MM.1S (cell line): Measurements from ENCODE around the gene GPR183.

Experiments
- EZH2 ChIP-seq: fragments of 300-600 bp; sonication (generic); optimal IDR thresholded peaks from 2 replicates; pipeline ENCODE3; 2017; ENCODE audit warnings: low read depth, mild to moderate bottlenecking, antibody characterized with exemption, low read length, mixed read lengths
- TF ChIP-seq, protein P1 (sequence below): fragments of 300-600 bp; sonication (generic); IDR thresholded peaks from 2 replicates; pipeline ENCODE4 v1.5.1; 2016; ENCODE audit warnings: antibody characterized with exemption, low read length, mixed read lengths

DNA sequence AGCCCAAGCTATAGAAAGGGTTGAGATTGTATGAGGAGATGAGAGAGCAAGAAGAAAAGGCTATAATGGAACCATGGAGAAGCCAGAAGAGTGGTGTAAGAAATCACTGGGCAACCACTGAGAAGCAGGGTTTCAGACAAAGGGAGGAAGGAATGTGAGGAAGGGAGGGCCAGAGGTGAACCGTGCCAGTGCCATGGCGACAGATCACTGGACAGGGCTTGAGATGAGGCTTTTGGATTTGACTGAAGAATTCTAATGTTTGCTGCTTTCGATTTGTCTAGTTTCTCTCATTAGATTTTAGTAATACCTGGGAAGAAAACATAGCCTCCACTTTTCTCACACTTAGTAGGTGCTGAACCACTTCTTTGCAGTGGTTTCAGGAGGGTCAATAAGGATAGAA, 6.3 kb upstream of the GPR183 start:
- TF ChIP-seq, protein P1, sequence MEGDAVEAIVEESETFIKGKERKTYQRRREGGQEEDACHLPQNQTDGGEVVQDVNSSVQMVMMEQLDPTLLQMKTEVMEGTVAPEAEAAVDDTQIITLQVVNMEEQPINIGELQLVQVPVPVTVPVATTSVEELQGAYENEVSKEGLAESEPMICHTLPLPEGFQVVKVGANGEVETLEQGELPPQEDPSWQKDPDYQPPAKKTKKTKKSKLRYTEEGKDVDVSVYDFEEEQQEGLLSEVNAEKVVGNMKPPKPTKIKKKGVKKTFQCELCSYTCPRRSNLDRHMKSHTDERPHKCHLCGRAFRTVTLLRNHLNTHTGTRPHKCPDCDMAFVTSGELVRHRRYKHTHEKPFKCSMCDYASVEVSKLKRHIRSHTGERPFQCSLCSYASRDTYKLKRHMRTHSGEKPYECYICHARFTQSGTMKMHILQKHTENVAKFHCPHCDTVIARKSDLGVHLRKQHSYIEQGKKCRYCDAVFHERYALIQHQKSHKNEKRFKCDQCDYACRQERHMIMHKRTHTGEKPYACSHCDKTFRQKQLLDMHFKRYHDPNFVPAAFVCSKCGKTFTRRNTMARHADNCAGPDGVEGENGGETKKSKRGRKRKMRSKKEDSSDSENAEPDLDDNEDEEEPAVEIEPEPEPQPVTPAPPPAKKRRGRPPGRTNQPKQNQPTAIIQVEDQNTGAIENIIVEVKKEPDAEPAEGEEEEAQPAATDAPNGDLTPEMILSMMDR = no peak
- no peak for TF ChIP-seq EZH2
